ENCODE data around the gene SLC13A2. TPM values are rescaled to one million over a fixed set of nuclear protein-coding genes. Genes with fewer than 3 reads are reported as not detected.
"Not testable (repeated sequence)": the region's sequence is repeated elsewhere in the genome, so short reads cannot be mapped to it uniquely, and the experiment has no call there.

SLC13A2 gene
- total and polyA plus RNA-seq, 2 of the 4 experiments (the other 2 are of a cell fraction) = not detected

GRCh38 chr17:28434326-28434725 is 39.1 kb upstream of the SLC13A2 start:
- H2BK20ac ChIP-seq (ENCODE audit: low read depth, low read length); H3K4ac ChIP-seq (ENCODE audit: low read depth, low read length); H3K14ac ChIP-seq (replicated peaks; ENCODE audit: low read depth, low read length); H3K9me3 ChIP-seq (ENCODE audit: control insufficient read depth, insufficient read depth, low read length); H3K27ac ChIP-seq (ENCODE audit: insufficient read depth, low read length); H3K4me2 ChIP-seq (ENCODE audit: low read depth, low read length); H2BK5ac ChIP-seq (ENCODE audit: low read depth, low read length, poor library complexity, severe bottlenecking); H3K9ac ChIP-seq (ENCODE audit: low read depth, low read length); ATAC-seq (ENCODE audit: low read depth); H3K9me1 ChIP-seq (ENCODE audit: insufficient read depth, low read length); H4K8ac ChIP-seq (ENCODE audit: low read depth in 2 of 2, low read length in 2 of 2); H3K4me3 ChIP-seq (ENCODE audit: insufficient read depth, low read depth, low read length); H3K56ac ChIP-seq (ENCODE audit: extremely low read depth, insufficient read depth, low read length); H3K23ac ChIP-seq (ENCODE audit: low read depth, low read length); BruUV-seq (replicated peaks); H4K20me1 ChIP-seq (ENCODE audit: insufficient read depth, low read length); H2AFZ ChIP-seq (replicated peaks; ENCODE audit: low read length, poor library complexity); intact Hi-C loops (cut with micrococcal nuclease); H3K18ac ChIP-seq (ENCODE audit: low read depth, low read length); H3K79me1 ChIP-seq (ENCODE audit: low read depth in 1 of 2, low read length in 2 of 2); H2BK120ac ChIP-seq (ENCODE audit: low read depth, low read length); H3K4me1 ChIP-seq (ENCODE audit: control insufficient read depth, insufficient read depth, low read length); POLR2A ChIA-PET (ENCODE audit: unreplicated experiment); dilution Hi-C loops (cut with HindIII; ENCODE audit: low sequenced_read_pairs, unreplicated experiment); H4K91ac ChIP-seq (ENCODE audit: insufficient read depth, low read depth, low read length); H2AK5ac ChIP-seq (ENCODE audit: low read depth, low read length); H2BK15ac ChIP-seq (ENCODE audit: low read depth, low read length); DNase-seq; CTCF ChIA-PET; H3K36me3 ChIP-seq (ENCODE audit: control insufficient read depth, insufficient read depth, low read length); in situ Hi-C loops (cut with MboI; ENCODE audit: low sequenced_read_pairs); H4K5ac ChIP-seq (ENCODE audit: low read depth, low read length); H2AK9ac ChIP-seq (replicated peaks; ENCODE audit: low read depth, low read length, poor library complexity): not testable (repeated sequence)
- no CpG with 5 or more reads among the region's 8 CpGs for WGBS, 2 experiments (ENCODE audit: extremely low coverage in 2 of 2, insufficient read length in 1 of 2)
- peaks cover 11% of the 10 kb centered on the region for H3K27me3 ChIP-seq (ENCODE audit: control insufficient read depth, insufficient read depth, low read length)
